Suprapubic skin (tissue), 4 donors: ENCODE data around the gene GINS1.

Experiments used
- EP300 ChIP-seq: sonication (generic); formaldehyde crosslinking; IDR thresholded peaks from one replicate; pipeline ENCODE4 v1.6.1; 2017; ENCODE audit warnings: antibody characterized with exemption
- POLR2A ChIP-seq, 2 donors: fragments of 450-650 bp; IDR thresholded peaks; one replicate each; pipeline ENCODE4 v1.6.1; 2017; ENCODE audit warnings: antibody characterized with exemption in 2 of 2, mild to moderate bottlenecking in 2 of 2, moderate library complexity in 2 of 2
- POLR2AphosphoS5 ChIP-seq, 3 donors: sonication (generic); formaldehyde crosslinking; IDR thresholded peaks; one replicate each; pipeline ENCODE4 v1.6.1; 2017; ENCODE audit warnings: antibody characterized with exemption in 3 of 3
- TF ChIP-seq, protein P1 (sequence below), 2 donors: fragments of 200-600 bp in 1 of 2; fragments of 450-650 bp in 1 of 2; sonication (generic) in 1 of 2; IDR thresholded peaks; one replicate each; pipeline ENCODE4 v1.5.1; 2016 to 2019; ENCODE audit warnings: antibody characterized with exemption in 2 of 2, mild to moderate bottlenecking in 1 of 2, moderate library complexity in 1 of 2

DNA sequence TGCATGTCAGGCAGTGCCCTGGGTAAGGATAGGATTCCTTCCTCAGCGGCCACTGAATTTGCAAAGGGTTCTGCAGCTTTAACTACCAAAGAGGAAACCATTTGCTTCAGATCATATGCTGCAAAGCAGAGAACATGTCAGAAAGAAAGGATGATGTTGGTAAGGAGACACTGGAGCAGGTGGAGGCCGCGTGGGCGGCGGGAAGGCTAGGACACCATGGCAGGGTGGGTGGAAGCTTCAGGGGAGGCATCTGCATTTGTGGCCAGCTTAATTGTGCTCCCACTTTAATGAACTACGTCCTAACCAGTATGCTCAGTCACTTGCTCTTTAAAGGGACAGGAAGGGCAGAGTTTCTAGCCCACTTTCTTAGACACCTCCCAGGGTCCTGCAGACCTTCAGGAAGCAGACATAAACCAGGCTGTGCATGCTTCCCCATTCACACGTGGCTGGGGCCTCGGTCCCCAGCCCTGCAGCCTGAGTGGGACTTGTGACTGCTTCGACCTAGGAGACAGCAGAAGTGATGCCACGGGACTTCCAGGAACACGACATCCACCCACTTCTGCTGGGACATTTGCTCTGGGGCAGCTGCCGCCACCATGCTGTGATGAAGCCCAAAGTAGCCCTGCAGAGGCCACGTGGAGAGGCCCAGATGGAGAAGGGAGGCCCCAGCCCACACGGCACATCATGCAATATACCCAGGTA, 76.1 kb downstream of the GINS1 start:
- TF ChIP-seq POLR2A (IDR thresholded peaks at IDR 0.05) = no peak
- TF ChIP-seq, protein P1, sequence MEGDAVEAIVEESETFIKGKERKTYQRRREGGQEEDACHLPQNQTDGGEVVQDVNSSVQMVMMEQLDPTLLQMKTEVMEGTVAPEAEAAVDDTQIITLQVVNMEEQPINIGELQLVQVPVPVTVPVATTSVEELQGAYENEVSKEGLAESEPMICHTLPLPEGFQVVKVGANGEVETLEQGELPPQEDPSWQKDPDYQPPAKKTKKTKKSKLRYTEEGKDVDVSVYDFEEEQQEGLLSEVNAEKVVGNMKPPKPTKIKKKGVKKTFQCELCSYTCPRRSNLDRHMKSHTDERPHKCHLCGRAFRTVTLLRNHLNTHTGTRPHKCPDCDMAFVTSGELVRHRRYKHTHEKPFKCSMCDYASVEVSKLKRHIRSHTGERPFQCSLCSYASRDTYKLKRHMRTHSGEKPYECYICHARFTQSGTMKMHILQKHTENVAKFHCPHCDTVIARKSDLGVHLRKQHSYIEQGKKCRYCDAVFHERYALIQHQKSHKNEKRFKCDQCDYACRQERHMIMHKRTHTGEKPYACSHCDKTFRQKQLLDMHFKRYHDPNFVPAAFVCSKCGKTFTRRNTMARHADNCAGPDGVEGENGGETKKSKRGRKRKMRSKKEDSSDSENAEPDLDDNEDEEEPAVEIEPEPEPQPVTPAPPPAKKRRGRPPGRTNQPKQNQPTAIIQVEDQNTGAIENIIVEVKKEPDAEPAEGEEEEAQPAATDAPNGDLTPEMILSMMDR (IDR thresholded peaks at IDR 0.05) = no peak
- TF ChIP-seq POLR2AphosphoS5 (IDR thresholded peaks at IDR 0.05) = no peak
- TF ChIP-seq EP300 = no peak
